Neural progenitor cell (in vitro differentiated cells): Measurements from ENCODE around the gene KRTAP17-1.

Experiments used
- EZH2 ChIP-seq: fragments of 200-600 bp; sonication (generic); IDR thresholded peaks from 2 replicates; pipeline ENCODE4 v1.6.1; 2017; ENCODE audit warnings: antibody characterized with exemption, mild to moderate bottlenecking, moderate library complexity
- TF ChIP-seq, protein P1 (sequence below): fragments of 200-600 bp; sonication (generic); IDR thresholded peaks from 2 replicates; pipeline ENCODE4 v1.5.1; 2017; ENCODE audit warnings: antibody characterized with exemption, mild to moderate bottlenecking

DNA sequence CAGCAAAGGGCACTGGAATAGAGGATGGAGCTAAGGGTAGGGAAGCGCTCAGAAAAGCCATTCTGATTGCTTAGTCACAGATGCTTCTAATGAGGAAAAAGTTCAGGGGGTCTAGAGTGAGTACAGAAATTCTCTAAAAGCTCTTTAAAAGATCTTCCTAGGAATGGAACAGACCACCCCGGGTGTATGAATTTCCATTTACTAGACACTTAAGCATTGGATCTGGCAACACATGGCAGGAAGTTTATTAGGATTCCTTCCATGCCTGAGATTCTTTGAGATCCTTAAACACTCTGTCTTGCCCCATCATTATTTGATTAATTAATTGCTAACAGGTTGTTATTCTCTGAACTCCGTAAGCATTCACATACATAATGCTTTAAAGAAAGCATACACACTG lies 31.5 kb downstream of the KRTAP17-1 start:
- TF ChIP-seq, protein P1, sequence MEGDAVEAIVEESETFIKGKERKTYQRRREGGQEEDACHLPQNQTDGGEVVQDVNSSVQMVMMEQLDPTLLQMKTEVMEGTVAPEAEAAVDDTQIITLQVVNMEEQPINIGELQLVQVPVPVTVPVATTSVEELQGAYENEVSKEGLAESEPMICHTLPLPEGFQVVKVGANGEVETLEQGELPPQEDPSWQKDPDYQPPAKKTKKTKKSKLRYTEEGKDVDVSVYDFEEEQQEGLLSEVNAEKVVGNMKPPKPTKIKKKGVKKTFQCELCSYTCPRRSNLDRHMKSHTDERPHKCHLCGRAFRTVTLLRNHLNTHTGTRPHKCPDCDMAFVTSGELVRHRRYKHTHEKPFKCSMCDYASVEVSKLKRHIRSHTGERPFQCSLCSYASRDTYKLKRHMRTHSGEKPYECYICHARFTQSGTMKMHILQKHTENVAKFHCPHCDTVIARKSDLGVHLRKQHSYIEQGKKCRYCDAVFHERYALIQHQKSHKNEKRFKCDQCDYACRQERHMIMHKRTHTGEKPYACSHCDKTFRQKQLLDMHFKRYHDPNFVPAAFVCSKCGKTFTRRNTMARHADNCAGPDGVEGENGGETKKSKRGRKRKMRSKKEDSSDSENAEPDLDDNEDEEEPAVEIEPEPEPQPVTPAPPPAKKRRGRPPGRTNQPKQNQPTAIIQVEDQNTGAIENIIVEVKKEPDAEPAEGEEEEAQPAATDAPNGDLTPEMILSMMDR = no peak
- no peak for TF ChIP-seq EZH2
